Measurements from ENCODE around the gene AP5Z1. TPM values are rescaled to one million over a fixed set of nuclear protein-coding genes. Genes with fewer than 3 reads are reported as not detected.

AP5Z1 gene
- total RNA-seq, 1 donor from 2014 or later: 13.4 TPM

GRCh38 chr7:4832711-4833110, 57.3 kb downstream of the AP5Z1 start:
- no peak for DNase-seq
- peaks cover 9% of the 10 kb centered on the region for H3K4me1 ChIP-seq
- intact Hi-C loops (cut with micrococcal nuclease): no loop called here
- no peak for TF ChIP-seq CTCF (IDR thresholded peaks at IDR 0.05; ENCODE audit: borderline replicate concordance)
- no peak overlapping the region for H3K4me3 ChIP-seq
- H3K27ac ChIP-seq (replicated peaks): no peak overlapping the region
- no peaks in the 10 kb centered on the region for H3K27me3 ChIP-seq (ENCODE audit: low read depth)
- H3K36me3 ChIP-seq: peaks cover 24% of the 10 kb centered on the region
- no peaks in the 10 kb centered on the region for H3K9me3 ChIP-seq (replicated peaks)

GRCh38 chr7:4833176-4833575, 57.8 kb downstream of the AP5Z1 start:
- intact Hi-C loops (cut with micrococcal nuclease): no loop called here
- no peak overlapping the region for H3K4me3 ChIP-seq
- H3K36me3 ChIP-seq: peaks cover 24% of the 10 kb centered on the region
- no peaks in the 10 kb centered on the region for H3K9me3 ChIP-seq (replicated peaks)
- no peak overlapping the region for H3K27ac ChIP-seq (replicated peaks)
- no peak for TF ChIP-seq CTCF (IDR thresholded peaks at IDR 0.05; ENCODE audit: borderline replicate concordance)
- H3K4me1 ChIP-seq: peaks cover 14% of the 10 kb centered on the region
- no peaks in the 10 kb centered on the region for H3K27me3 ChIP-seq (ENCODE audit: low read depth)
- DNase-seq: no peak

GRCh38 chr7:4833691-4834600, 58.5 kb downstream of the AP5Z1 start:
- Histone ChIP-seq H3K27me3 (ENCODE audit: low read depth) (no peaks in the 10 kb centered on the region), H3K9me3 (replicated peaks) (no peaks in the 10 kb centered on the region), H3K36me3 (peaks cover 24% of the 10 kb centered on the region), H3K4me1 (peaks cover 19% of the 10 kb centered on the region), H3K27ac (replicated peaks) (no peak overlapping the region), H3K4me3 (no peak overlapping the region)
- no peak for TF ChIP-seq CTCF (IDR thresholded peaks at IDR 0.05; ENCODE audit: borderline replicate concordance)
- intact Hi-C loops (cut with micrococcal nuclease): no loop called here
- DNase-seq: no peak

- intact Hi-C loops (cut with micrococcal nuclease): no loop called here
- H3K9me3 ChIP-seq (replicated peaks): no peaks in the 10 kb centered on the region
- peaks cover 24% of the 10 kb centered on the region for H3K36me3 ChIP-seq
- no peak for DNase-seq
- no peak overlapping the region for H3K4me3 ChIP-seq
- H3K27ac ChIP-seq (replicated peaks): no peak overlapping the region
- peaks cover 13% of the 10 kb centered on the region for H3K4me1 ChIP-seq
- H3K27me3 ChIP-seq (ENCODE audit: low read depth): no peaks in the 10 kb centered on the region
- no peak for TF ChIP-seq CTCF (IDR thresholded peaks at IDR 0.05; ENCODE audit: borderline replicate concordance)
Observed at GRCh38 chr7:4834601-4835397, 59.4 kb downstream of the AP5Z1 start.

- DNase-seq: no peak
- no peak for TF ChIP-seq CTCF (IDR thresholded peaks at IDR 0.05; ENCODE audit: borderline replicate concordance)
- no peaks in the 10 kb centered on the region for H3K27me3 ChIP-seq (ENCODE audit: low read depth)
Observed at GRCh38 chr7:4835398-4836205, 60.2 kb downstream of the AP5Z1 start.

More at GRCh38 chr7:4835398-4836205, 60.2 kb downstream of the AP5Z1 start:
- intact Hi-C loops (cut with micrococcal nuclease): no loop called here
- Histone ChIP-seq H3K4me3 (no peak overlapping the region), H3K4me1 (peaks cover 13% of the 10 kb centered on the region), H3K9me3 (replicated peaks) (no peaks in the 10 kb centered on the region), H3K27ac (replicated peaks) (no peak overlapping the region), H3K36me3 (peaks cover 24% of the 10 kb centered on the region)

All from left ventricle myocardium inferior (tissue), 1 donor.